Activated CD4-positive, alpha-beta memory T cell treated with anti-CD3 and anti-CD28 coated beads for 36 hours (primary cell): ENCODE measurements around the gene DNAH8. TPM values are rescaled to one million over a fixed set of nuclear protein-coding genes. Genes with fewer than 3 reads are reported as not detected.

Experiments used
- CTCF ChIA-PET: fragments of 350-600 bp; sonication (Branson Sonifier 250); formaldehyde crosslinking; loops from one replicate; lab custom pipeline; 2021; ENCODE audit warnings: antibody characterized with exemption, inconsistent platforms; lab: Charles Lee
- POLR2A ChIA-PET: fragments of 350-600 bp; sonication (Branson Sonifier 250); formaldehyde crosslinking; loops from one replicate; lab custom pipeline; 2021; ENCODE audit warnings: antibody characterized with exemption; lab: Charles Lee
- DNase-seq: peaks from one replicate; pipeline ENCODE4 v3.0.0-alpha.2; 2020
- H3K27ac Mint-ChIP-seq: one replicate; pipeline ENCODE4 v1.8.0; 2021; ENCODE audit warnings: mixed read lengths
- H3K27me3 Mint-ChIP-seq: one replicate; pipeline ENCODE4 v1.8.0; 2021; ENCODE audit warnings: mixed read lengths
- H3K36me3 Mint-ChIP-seq: one replicate; pipeline ENCODE4 v1.8.0; 2021; ENCODE audit warnings: mixed read lengths
- H3K4me1 Mint-ChIP-seq: one replicate; pipeline ENCODE4 v1.8.0; 2021; ENCODE audit warnings: low read depth, mixed read lengths
- H3K4me3 Mint-ChIP-seq: one replicate; pipeline ENCODE4 v1.8.0; 2021; ENCODE audit warnings: mild to moderate bottlenecking, mixed read lengths
- H3K9me3 Mint-ChIP-seq: one replicate; pipeline ENCODE4 v1.8.0; 2021; ENCODE audit warnings: mixed read lengths
- intact Hi-C: fragments of 100-400 bp; cut with micrococcal nuclease; formaldehyde crosslinking; loops from one replicate; pipeline ENCODE4 v1.15.1; 2023
- total RNA-seq, 2 experiments: library from RNA; stranded (reverse); gene quantifications; one replicate each; pipeline ENCODE4 v1.2.3, GENCODE V29; 2021

The DNAH8 gene
- total RNA-seq, 2 experiments from 2014 or later, result 0.02 to 0.22 TPM

DNA sequence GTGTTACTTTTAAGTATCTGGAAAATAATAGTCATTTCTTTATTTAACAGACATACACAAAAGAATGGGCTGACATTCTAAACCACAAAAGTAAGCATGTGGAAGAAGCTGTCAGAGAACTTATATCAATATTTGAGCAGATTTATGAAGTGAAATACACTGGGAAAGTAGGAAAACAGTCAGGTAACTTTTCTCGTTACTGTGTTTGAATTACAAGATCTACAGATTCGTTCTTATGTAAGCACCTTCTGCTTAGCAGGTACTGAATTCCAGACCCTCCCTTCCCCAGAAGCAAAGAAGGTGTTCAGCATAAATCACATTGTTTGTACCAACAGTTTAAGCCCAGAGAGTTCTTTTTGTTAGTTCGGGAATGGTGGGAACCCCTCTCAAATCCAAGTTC lies 88.0 kb downstream of the DNAH8 start:
- H3K4me3 Mint-ChIP-seq, result no peak overlapping the region
- no peak overlapping the region for H3K27ac Mint-ChIP-seq
- H3K9me3 Mint-ChIP-seq, result no peaks in the 10 kb centered on the region
- no peak for DNase-seq
- intact Hi-C loops, result no loop called here
- no peaks in the 10 kb centered on the region for H3K36me3 Mint-ChIP-seq
- CTCF ChIA-PET, result no interaction called here
- POLR2A ChIA-PET, result no interaction called here
- peaks cover 52% of the 10 kb centered on the region for H3K27me3 Mint-ChIP-seq
- no peaks in the 10 kb centered on the region for H3K4me1 Mint-ChIP-seq

DNA sequence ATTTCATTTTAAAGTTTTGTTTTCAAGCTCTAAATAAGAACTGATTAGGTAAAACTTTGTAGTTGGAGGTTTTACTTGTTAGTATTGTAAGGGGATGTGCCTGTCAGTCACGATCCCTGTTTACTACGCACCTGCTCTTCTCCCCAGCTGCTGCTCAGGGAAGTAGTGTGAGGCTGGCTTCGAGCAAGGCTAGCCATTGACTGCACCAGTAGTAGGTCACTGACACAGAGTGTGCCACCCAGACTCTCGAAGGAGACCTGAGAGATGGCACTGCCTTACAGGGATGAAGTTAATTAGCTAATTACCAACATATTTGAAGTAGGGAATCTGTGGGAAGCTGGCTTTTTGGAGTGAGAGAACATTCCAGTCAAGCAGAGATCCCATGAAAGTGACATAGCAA lies 89.2 kb downstream of the DNAH8 start:
- POLR2A ChIA-PET, result no interaction called here
- H3K36me3 Mint-ChIP-seq, result no peaks in the 10 kb centered on the region

DNA sequence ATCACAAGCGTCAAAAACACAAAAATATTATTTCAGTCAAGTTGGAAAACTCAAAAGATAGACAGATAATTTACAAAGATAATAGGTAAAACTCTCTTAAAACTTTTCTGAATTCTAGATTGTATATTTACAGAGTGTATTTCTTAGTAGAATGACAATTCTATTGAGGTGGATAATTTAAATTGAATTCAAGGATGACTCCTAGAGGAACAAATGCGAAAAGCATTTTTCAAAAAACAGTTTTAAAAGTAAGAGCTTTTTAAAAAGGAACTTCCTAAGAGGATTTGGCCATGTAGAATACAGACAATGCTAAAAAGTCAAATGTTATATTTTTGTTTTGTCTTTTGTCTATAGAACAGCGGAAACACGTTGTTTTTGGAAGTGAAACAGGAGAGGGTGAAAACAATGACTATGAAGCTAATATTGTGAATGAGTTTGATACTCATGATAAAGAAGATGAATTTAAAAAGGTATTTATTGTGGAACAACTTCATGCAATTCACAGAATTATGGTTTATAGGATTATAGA lies 90.1 kb downstream of the DNAH8 start:
- H3K27ac Mint-ChIP-seq, result no peak overlapping the region
- CTCF ChIA-PET, result no interaction called here
- H3K9me3 Mint-ChIP-seq, result no peaks in the 10 kb centered on the region
- peaks cover 38% of the 10 kb centered on the region for H3K27me3 Mint-ChIP-seq
- no peak for DNase-seq
- no peaks in the 10 kb centered on the region for H3K4me1 Mint-ChIP-seq
- H3K36me3 Mint-ChIP-seq, result no peaks in the 10 kb centered on the region
- intact Hi-C loops, result no loop called here
- H3K4me3 Mint-ChIP-seq, result no peak overlapping the region
- POLR2A ChIA-PET, result no interaction called here

More for the DNA sequence above, 89.2 kb downstream of the DNAH8 start:
- peaks cover 44% of the 10 kb centered on the region for H3K27me3 Mint-ChIP-seq
- CTCF ChIA-PET, result no interaction called here
- no peaks in the 10 kb centered on the region for H3K9me3 Mint-ChIP-seq
- no peak overlapping the region for H3K4me3 Mint-ChIP-seq
- intact Hi-C loops, result no loop called here
- no peaks in the 10 kb centered on the region for H3K4me1 Mint-ChIP-seq
- no peak overlapping the region for H3K27ac Mint-ChIP-seq
- DNase-seq, result no peak

DNA sequence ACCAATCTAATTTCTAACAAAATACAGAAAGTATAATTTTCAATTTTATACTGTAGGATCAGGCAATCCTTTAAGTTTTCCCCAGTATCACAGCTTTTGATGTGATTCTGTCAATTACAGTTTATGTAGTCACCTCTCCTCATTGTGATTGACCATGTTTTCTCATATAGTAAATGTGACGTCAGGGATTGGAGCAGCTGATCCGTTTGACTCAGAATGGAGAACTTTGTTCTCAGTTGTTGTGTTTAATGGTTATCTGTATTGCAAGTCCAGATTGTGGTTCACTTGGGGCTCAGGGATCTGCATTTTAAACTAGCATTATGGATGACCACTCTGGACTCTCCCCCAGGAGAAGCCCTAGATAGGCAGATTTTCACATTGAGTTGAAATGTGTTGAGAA lies 90.6 kb downstream of the DNAH8 start:
- DNase-seq, result no peak
- intact Hi-C loops, result no loop called here
- H3K27ac Mint-ChIP-seq, result no peak overlapping the region
- H3K36me3 Mint-ChIP-seq, result no peaks in the 10 kb centered on the region
- CTCF ChIA-PET, result no interaction called here
- POLR2A ChIA-PET, result no interaction called here
- H3K9me3 Mint-ChIP-seq, result no peaks in the 10 kb centered on the region
- H3K4me1 Mint-ChIP-seq, result no peaks in the 10 kb centered on the region
- no peak overlapping the region for H3K4me3 Mint-ChIP-seq
- peaks cover 35% of the 10 kb centered on the region for H3K27me3 Mint-ChIP-seq

DNA sequence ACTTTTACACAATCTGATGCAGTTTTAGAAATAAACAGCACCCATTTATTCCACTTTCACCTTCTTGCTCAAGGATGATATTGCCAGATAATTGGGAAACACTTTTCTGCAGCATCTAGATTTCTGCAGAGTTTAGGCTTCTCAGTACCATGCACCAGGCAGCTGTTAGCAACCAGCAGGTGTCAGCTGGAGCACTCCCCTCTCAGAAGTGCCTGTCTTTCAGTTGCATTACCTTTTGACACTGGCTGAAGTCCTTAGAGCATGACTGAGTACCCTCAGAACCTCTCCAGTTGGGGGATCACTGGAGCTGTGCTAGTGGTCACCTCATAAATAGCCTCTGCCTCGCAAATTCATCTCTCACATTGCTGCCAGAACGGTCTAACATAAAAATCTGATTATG lies 91.2 kb downstream of the DNAH8 start:
- CTCF ChIA-PET, result interaction anchor here (1.0 kb wide), 1 partner anchor 21 kb away, joined by 3 read pairs; no protein-coding TSS in a partner anchor
- Mint-ChIP-seq H3K4me3 (no peak overlapping the region), H3K4me1 (no peaks in the 10 kb centered on the region), H3K36me3 (no peaks in the 10 kb centered on the region), H3K9me3 (no peaks in the 10 kb centered on the region), H3K27me3 (peaks cover 33% of the 10 kb centered on the region), H3K27ac (no peak overlapping the region)
- POLR2A ChIA-PET, result no interaction called here
- DNase-seq, result no peak
- intact Hi-C loops, result no loop called here

GRCh38 chr6:38806833-38807232 lies 91.7 kb downstream of the DNAH8 start:
- CTCF ChIA-PET, result interaction anchor here (1.0 kb wide), 1 partner anchor 20 kb away, joined by 3 read pairs; no protein-coding TSS in a partner anchor
- H3K9me3 Mint-ChIP-seq, result no peaks in the 10 kb centered on the region
- POLR2A ChIA-PET, result no interaction called here

DNA sequence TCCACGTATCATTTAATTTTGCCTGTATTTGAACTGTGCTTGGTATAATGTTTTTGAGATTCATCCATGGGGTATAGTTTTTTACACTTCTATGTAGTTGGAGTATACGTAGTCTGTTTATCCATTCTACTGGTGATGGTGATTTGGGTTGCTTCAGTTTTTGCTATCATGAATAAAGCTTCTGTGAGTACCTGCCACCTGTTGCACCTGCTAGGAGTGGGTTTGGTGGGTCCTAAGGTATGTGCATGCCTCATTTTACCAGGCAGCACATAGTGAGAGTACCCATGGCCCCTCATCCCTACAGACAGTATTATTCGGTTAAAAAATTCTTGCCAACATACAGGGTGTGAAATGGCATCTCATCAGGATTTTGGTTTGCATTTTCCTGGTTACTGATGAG lies 92.9 kb downstream of the DNAH8 start:
- H3K27ac Mint-ChIP-seq, result no peak overlapping the region
- ChIA-PET POLR2A (no interaction called here), CTCF (no interaction called here)
- no peak for DNase-seq
- no peak overlapping the region for H3K4me3 Mint-ChIP-seq
- H3K4me1 Mint-ChIP-seq, result no peaks in the 10 kb centered on the region
- no peaks in the 10 kb centered on the region for H3K9me3 Mint-ChIP-seq
- H3K36me3 Mint-ChIP-seq, result no peaks in the 10 kb centered on the region
- H3K27me3 Mint-ChIP-seq, result peaks cover 34% of the 10 kb centered on the region
- intact Hi-C loops, result no loop called here

More at GRCh38 chr6:38806833-38807232, 91.7 kb downstream of the DNAH8 start:
- Mint-ChIP-seq H3K4me3 (no peak overlapping the region), H3K27me3 (peaks cover 29% of the 10 kb centered on the region), H3K36me3 (no peaks in the 10 kb centered on the region), H3K27ac (no peak overlapping the region), H3K4me1 (no peaks in the 10 kb centered on the region)
- intact Hi-C loops, result no loop called here
- no peak for DNase-seq

- H3K27ac Mint-ChIP-seq, result no peak overlapping the region
Observed at GRCh38 chr6:38813041-38813823, 98.1 kb downstream of the DNAH8 start.

GRCh38 chr6:38814761-38815160 lies 99.7 kb downstream of the DNAH8 start:
- no peaks in the 10 kb centered on the region for H3K9me3 Mint-ChIP-seq
- no peaks in the 10 kb centered on the region for H3K36me3 Mint-ChIP-seq
- DNase-seq, result no peak
- peaks cover 21% of the 10 kb centered on the region for H3K27me3 Mint-ChIP-seq
- ChIA-PET CTCF (no interaction called here), POLR2A (interaction anchor here (0.6 kb wide), 1 partner anchor 62 kb away, joined by 3 read pairs; no protein-coding TSS in a partner anchor)
- H3K27ac Mint-ChIP-seq, result no peak overlapping the region
- intact Hi-C loops, result no loop called here
- H3K4me1 Mint-ChIP-seq, result no peaks in the 10 kb centered on the region
- H3K4me3 Mint-ChIP-seq, result no peak overlapping the region

More at GRCh38 chr6:38813041-38813823, 98.1 kb downstream of the DNAH8 start:
- DNase-seq, result no peak
- Mint-ChIP-seq H3K9me3 (no peaks in the 10 kb centered on the region), H3K36me3 (no peaks in the 10 kb centered on the region), H3K4me3 (no peak overlapping the region), H3K27me3 (peaks cover 23% of the 10 kb centered on the region), H3K4me1 (no peaks in the 10 kb centered on the region)
- ChIA-PET POLR2A (no interaction called here), CTCF (no interaction called here)
- intact Hi-C loops, result no loop called here

DNA sequence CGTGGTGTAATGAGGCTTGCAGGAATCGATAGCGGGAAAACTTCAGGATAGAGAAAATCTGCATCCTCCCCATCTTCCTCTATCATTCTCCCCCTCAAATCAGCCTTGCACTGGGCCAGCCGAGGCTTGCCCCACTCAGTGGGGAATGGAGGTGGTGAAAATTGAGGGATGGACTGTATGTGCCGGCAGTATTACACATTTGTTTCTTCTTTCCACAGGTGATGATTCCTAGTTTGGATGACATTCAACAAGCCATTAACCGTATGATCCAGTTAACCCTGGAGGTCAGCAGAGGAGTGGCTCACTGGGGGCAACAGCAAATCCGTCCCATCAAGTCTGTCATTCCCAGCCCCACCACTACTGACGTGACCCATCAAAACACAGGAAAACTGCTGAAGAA lies 100.1 kb downstream of the DNAH8 start:
- ChIA-PET CTCF (no interaction called here), POLR2A (no interaction called here)
- H3K27ac Mint-ChIP-seq, result no peak overlapping the region
- intact Hi-C loops, result no loop called here
- no peak overlapping the region for H3K4me3 Mint-ChIP-seq
- DNase-seq, result no peak
- H3K27me3 Mint-ChIP-seq, result peaks cover 24% of the 10 kb centered on the region
- H3K9me3 Mint-ChIP-seq, result no peaks in the 10 kb centered on the region
- H3K4me1 Mint-ChIP-seq, result no peaks in the 10 kb centered on the region
- no peaks in the 10 kb centered on the region for H3K36me3 Mint-ChIP-seq

GRCh38 chr6:38818691-38819090 lies 103.6 kb downstream of the DNAH8 start:
- H3K4me3 Mint-ChIP-seq, result no peak overlapping the region
- H3K36me3 Mint-ChIP-seq, result no peaks in the 10 kb centered on the region
- H3K4me1 Mint-ChIP-seq, result no peaks in the 10 kb centered on the region
- H3K9me3 Mint-ChIP-seq, result no peaks in the 10 kb centered on the region
- intact Hi-C loops, result no loop called here
- peaks cover 23% of the 10 kb centered on the region for H3K27me3 Mint-ChIP-seq
- DNase-seq, result no peak
- ChIA-PET CTCF (no interaction called here), POLR2A (no interaction called here)
- H3K27ac Mint-ChIP-seq, result no peak overlapping the region

DNA sequence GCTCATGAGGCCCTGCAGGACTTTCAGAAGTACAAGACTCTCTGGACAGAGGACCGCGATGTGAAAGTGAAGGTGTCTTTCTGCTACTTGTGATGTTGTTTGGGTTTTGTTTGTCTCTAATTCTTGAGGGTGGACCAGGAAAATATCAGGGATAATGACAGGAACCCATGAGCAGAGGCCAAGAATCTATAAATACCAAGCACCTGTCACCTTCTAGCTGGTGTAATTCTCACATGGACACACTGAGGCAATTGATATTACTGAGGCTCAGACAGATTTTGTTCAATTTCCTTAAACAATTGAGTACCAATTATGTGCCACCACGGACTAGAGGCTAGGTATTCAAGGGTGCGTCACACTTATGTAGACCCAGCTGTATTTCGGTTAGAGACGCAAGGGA lies 107.9 kb downstream of the DNAH8 start:
- H3K27ac Mint-ChIP-seq, result no peak overlapping the region
- H3K4me3 Mint-ChIP-seq, result no peak overlapping the region
- H3K36me3 Mint-ChIP-seq, result no peaks in the 10 kb centered on the region
- CTCF ChIA-PET, result interaction anchor here (0.7 kb wide), 1 partner anchor 50 kb away, joined by 3 read pairs; no protein-coding TSS in a partner anchor
- H3K27me3 Mint-ChIP-seq, result peaks cover 11% of the 10 kb centered on the region
- no peaks in the 10 kb centered on the region for H3K9me3 Mint-ChIP-seq
- POLR2A ChIA-PET, result no interaction called here
- H3K4me1 Mint-ChIP-seq, result no peaks in the 10 kb centered on the region
- intact Hi-C loops, result no loop called here
- no peak for DNase-seq
